Activated effector memory CD4-positive, alpha-beta T cell treated with Interleukin-2 at 50 U/mL for 16 hours (primary cell): Measurements from ENCODE around the gene ST7.
A peak's percentile ranks its signal among the peaks of the same experiment; 100 is the strongest.
"Not testable (repeated sequence)": the region's sequence is repeated elsewhere in the genome, so short reads cannot be mapped to it uniquely, and the experiment has no call there.

Source experiments
- DNase-seq: peaks from one replicate; pipeline ENCODE4 v3.0.0-alpha.2; 2020

The ST7 gene

GRCh38 chr7:117101026-117101425 is 147.7 kb downstream of the ST7 start:
- no peak for DNase-seq

GRCh38 chr7:117110480-117111315 is 157.4 kb downstream of the ST7 start:
- peak; percentile 25 for DNase-seq

GRCh38 chr7:117111535-117111934 is 158.2 kb downstream of the ST7 start:
- DNase-seq = no peak

DNA sequence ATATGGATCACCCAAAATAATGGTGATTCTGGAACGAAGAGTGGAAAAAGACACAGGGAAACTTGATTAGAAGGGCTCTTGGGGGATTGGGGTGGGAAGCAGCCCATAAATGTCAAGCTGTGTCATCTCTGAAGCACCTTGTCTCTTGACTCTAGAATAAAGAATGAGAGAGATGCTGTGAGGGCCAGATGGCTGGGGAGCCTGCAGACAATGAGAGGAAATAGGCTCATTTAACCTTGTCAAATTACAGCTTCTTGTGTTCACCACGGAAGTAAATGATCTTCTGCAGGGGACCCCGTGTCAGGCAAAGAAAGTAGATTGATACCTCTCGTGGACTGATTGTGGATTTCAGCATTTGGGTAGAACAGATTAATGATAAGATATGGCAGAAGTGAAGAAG is 159.3 kb downstream of the ST7 start:
- DNase-seq = no peak

DNA sequence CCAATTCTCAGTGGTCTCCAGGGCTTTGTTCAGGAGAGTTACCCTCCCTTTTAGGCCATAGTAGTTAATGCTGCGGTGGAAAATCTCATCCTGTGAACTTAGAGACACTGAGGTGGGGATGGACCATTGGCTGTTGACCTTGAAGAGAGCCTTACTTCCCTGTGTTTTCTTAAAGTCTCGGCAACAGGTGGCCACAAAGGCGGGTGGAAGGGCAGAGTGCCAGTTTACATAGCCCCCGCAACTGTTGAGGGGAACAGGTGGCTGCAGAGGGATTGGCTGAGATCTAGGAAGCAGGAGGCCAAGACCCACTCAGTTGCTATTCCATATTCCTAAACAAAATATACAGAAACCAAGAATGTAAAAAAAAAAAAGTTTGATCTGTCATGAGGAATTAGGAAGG is 160.6 kb downstream of the ST7 start:
- DNase-seq = no peak

DNA sequence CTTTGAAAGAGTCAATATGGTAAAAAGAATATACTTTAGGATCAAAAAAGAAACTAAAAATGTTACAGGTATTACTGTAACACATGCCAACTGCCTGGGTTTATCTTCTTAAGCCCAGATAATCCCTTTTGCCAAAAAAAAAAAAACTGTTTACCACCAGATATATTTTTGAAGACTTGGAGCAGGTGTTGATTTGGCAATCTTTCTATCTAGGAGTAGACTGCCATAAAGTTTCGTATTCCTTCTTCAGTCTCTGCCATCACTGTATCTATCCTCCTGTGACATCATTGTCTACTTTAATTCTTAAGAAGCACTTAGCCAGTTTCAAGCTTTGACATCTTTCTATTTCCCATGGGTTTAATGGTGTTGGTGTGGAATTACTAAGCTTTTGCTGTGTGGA is 161.0 kb downstream of the ST7 start:
- DNase-seq = no peak

GRCh38 chr7:117116211-117116610 is 162.9 kb downstream of the ST7 start:
- no peak for DNase-seq

DNA sequence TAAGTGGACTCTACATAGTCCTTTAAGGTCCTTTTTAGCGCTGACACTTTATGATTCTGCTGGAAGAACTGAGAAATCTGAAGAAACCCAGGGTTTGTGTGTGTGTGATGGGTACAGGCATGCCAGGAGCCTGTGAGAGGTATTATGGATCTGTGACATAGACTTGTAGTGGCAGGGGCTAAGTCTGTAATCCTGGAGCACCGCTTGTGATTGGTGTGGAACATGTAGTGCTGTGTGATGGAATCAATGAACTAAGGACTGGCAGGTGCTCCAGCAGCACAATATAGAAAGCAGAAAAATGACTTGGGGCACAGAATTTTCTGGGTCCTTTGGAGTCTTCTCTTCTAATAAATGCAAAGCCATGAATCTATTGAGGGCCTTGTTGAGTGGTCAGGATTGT is 163.9 kb downstream of the ST7 start:
- DNase-seq = no peak

DNA sequence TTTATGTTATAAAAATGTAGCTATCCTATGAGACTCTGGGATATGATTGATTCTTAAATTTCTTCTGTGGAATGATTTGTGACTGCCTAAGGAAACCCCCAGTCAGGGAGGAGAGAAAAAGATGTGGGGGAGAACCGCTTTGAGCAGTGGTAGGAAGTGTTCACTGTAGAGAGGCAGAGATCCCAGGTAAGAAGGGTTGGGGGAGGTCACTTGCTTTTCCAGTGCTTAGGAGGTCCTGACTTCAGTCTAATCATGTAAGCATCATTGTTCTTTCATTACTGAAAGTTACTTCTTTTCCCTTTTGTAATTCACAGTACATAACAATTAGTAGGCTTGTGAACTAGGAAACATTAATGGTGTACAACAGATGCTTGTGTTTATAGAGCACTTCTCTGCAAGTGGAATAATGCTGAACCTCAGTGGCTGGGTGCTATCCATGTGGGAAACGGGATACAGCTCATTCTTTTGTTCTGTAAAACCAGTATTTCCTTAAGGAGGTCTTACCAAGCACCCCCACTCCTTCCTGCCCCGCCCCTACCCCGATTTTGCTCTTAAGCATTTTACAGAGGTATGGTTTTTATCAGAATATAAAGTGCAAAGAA is 165.4 kb downstream of the ST7 start:
- DNase-seq = no peak

GRCh38 chr7:117119192-117119924 is 166.1 kb downstream of the ST7 start:
- DNase-seq = peak; percentile 39

- not testable (repeated sequence) for DNase-seq
Measured at GRCh38 chr7:117120321-117120720, 167.0 kb downstream of the ST7 start.

DNA sequence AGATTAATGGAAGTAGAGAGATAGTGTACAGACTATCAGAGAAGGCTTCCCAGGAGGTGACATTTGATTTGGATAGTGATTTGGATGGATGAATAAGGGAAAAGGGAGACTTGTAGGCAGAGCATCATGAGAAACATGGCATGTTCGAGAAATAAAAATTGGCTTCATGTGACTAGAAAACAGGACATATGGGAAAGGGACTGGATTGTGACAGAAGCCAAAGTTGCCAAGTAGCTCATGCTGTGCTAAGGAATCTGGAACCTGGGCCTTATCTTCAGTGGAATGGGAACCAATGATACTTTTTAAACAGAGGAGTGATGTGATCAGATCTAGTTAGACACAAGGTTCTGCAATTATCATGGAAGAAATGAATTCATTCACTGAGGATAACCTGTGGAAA is 168.7 kb downstream of the ST7 start:
- not testable (repeated sequence) for DNase-seq

DNA sequence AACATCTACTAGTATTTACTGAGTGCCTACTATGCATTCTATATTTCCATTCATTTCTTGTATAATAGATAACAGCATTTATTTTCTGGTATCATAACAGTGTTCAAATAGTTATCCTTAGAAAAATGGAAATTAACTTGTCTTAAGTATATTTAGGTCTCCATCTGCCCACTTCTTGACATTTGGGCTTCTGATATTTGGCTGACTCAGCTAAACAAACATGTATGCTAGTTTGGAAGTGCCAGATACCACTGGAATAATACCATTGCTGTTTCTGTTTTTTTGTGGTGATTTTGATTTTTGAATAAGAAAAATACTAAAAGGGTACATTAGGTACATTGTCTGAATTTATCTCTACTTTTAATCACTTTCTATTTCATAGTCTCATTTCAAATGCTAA is 169.2 kb downstream of the ST7 start:
- DNase-seq = no peak

DNA sequence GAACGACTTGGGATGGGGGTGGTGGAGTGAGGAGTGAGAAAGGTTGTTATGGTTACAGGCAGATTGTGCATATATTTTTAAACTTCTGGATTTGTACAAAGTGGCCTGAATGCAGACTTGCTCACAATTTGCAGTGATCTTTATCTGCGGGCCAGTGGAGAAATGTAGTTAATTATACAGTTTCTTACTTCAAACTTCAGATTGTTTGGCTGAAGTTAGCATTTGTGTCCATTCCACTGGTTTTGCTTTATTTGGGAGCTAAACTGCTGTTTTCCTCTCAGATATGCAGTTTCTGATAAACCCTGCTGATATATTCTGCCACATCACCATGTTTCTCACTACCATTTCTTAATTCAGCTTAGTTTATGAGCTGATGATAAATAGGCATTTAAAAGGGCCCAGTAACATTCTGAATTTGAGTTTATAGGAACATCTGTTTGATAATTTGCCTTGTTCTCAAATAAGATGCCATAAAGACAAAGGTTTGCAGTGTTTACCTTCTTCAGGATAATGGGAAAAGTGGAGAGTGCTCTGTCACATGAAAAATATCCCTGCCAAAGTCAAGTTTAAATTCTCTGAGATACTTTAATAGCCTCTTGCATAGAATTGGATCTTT is 170.1 kb downstream of the ST7 start:
- DNase-seq = no peak

DNA sequence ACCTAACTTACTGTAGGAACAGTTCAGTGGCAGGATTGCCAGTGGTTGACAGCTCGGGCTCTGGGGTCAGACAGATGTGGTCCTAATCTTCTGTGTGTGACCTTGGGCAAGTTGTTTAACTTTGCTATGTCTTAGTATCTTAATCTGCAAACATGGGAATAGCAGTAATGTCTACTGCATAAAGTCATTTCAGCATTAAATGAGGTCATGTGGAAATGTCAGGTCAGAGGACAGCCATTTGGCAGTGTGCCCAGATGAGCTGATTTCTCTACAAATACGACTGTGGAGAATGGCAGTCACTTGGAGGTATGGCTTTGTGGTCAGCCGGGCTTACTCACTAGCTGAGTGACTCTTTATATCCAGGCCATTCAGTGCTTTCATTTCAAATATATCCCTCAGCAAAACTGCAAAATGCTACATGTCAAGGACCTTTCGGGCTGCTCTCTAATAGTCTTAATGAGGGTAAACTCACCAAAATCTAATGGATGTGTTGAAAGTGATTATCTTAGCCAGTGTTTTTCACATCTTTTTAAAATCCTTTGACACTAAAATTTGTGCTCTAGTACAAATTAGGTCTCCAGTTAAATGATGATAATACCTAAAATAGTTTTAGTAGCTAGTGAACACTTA is 171.4 kb downstream of the ST7 start:
- DNase-seq = peak; percentile 10

- DNase-seq = no peak
Measured at GRCh38 chr7:117126676-117127075, 173.4 kb downstream of the ST7 start.

DNA sequence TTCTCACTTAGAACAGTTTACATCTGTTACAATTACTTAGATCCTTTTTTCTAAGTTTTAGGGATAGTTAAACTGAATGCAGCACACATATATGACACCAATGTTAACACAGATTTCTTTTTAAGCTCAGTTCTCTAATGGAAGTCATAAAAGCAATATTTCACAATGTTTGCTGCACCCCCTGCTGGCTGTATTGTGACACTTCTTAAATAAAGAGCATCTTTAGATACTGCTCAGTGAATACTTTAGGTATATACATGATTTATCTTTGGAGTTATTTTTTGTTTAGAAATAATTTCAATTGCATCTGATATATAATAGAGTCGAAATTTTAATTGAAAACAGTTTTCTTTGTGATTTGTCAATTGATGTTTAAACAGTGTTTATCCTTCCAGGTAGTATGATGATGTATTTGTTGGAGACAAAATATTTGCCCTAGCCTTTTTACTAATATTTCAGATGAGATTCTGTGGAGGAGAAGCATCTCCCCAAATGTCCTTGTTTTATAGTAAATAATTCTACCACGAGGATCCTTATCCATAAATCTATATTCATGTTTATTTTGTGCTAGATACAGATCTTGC is 174.4 kb downstream of the ST7 start:
- no peak for DNase-seq

- no peak for DNase-seq
Measured at GRCh38 chr7:117129521-117129955, 176.2 kb downstream of the ST7 start.

DNA sequence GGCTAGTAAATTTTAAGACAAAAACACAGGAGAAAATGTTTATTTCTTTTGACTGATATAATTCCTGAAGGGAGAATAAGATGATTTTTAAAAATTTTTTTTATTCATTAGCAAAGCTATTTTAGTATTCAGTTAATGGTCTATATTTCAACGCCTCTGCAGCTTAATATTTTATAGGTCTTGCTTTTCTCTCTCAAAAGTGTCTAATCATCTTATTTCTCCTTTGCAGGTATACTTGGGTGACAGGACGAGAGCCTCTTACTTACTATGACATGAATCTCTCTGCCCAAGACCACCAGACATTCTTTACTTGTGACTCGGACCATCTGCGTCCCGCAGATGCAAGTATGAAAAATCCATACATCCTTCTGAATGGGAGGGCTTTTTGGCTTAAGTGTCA is 177.0 kb downstream of the ST7 start:
- no peak for DNase-seq

DNA sequence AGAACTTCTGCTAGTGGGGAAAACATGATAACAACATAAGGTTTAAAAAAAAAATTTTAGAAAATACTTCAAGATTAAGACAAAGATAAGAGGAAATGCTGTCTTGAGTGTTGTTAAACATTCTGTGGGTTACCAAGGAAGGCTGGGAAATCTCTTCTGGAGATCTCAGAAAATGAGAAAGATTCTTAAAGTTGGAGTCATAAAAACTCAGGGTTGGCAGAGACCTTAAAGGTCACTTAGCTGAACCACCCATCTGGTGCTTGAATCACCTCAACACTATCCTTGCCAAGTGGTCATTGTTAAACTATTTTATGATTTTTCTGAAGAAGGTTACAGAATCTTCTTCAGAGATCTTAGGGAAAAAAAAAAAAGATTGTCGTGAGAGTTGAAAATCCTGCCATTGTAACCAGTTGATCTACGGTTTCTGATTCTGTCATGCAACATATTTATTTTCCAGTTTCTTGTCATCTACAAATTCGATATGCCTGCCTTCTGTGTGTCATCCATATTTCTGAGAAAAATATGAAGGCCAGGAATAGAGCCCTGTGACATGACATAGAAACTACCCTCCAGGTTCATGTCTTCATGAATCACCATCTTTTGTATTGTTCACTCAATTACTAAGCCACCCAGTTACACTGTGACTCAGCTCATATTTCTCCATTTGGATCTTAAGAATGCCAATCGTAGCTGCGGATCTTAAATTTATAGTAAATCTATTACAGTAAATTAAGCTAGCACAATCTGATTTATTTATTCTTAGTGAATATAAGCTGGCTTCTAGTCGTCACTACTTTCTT is 179.2 kb downstream of the ST7 start:
- DNase-seq = no peak

DNA sequence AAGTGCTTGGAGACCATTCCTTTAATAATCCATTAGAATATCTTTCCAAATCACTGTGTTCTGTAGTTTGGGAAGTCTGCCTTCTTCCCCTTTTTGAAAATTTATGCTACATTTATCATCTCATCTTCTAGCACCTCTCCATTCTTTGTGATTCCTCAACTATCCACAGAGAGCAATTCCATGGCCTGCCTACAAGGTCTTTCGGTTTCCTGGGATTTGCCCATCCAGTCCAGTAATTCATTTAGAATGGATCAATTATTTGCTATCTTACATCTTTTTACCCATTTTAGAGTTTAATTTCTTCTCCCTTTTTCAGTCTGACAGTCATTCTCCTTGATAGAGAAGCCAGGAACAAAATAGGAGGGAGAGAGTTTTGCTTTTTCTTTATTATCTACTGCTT is 179.8 kb downstream of the ST7 start:
- DNase-seq = no peak

- no peak for DNase-seq
Measured at GRCh38 chr7:117134411-117134810, 181.1 kb downstream of the ST7 start.
